HL-60 (cell line): ENCODE results near the gene SPTBN5.

Experiments used
- DNase-seq, 2 experiments: peaks; one replicate each; pipeline ENCODE4 v3.0.0-alpha.2; 2010 to 2020; ENCODE audit warnings: low read depth in 1 of 2, low spot score in 1 of 2
- H3K27ac ChIP-seq: fragments of 250-450 bp; sonication (Bioruptor Pico); replicated peaks from 2 replicates; pipeline ENCODE4 v1.5.1; 2020; ENCODE audit warnings: mild to moderate bottlenecking, moderate library complexity
- H3K27me3 ChIP-seq: fragments of 250-450 bp; sonication (Bioruptor Pico); 2 replicates; pipeline ENCODE4 v1.5.1; 2021; ENCODE audit warnings: mild to moderate bottlenecking, moderate library complexity; ENCODE audit not compliant: insufficient read depth, poor library complexity, severe bottlenecking
- H3K4me3 ChIP-seq: replicated peaks from 2 replicates; pipeline ENCODE4 v1.5.1; 2011; ENCODE audit warnings: mild to moderate bottlenecking, control low read depth, low read length; ENCODE audit not compliant: insufficient read depth
- CTCF ChIP-seq: IDR thresholded peaks from one replicate; pipeline ENCODE4 v1.5.1; 2011; ENCODE audit warnings: low read length, control low read depth, inconsistent platforms; ENCODE audit not compliant: insufficient read depth
- GABPA ChIP-seq: IDR thresholded peaks from 2 replicates; pipeline ENCODE4 v1.6.1; 2012; ENCODE audit warnings: low read depth
- POLR2AphosphoS5 ChIP-seq: IDR thresholded peaks from 2 replicates; pipeline ENCODE4 v1.6.1; 2012; ENCODE audit warnings: low read depth
- REST ChIP-seq: IDR thresholded peaks from 2 replicates; pipeline ENCODE4 v1.6.1; 2012; ENCODE audit warnings: low read depth; ENCODE audit not compliant: insufficient replicate concordance
- SPI1 ChIP-seq: IDR thresholded peaks from 2 replicates; pipeline ENCODE4 v1.6.1; 2012; ENCODE audit warnings: low read depth, mild to moderate bottlenecking, borderline replicate concordance

Gene SPTBN5

GRCh38 chr15:41936649-41937567 lies 43.1 kb upstream of the SPTBN5 start:
- TF ChIP-seq REST, result no peak
- TF ChIP-seq SPI1, result no peak
- no peaks in the 10 kb centered on the region for H3K27me3 ChIP-seq
- no peak overlapping the region for H3K27ac ChIP-seq
- DNase-seq, result no peak
- no peak overlapping the region for H3K4me3 ChIP-seq

- no peak overlapping the region for H3K27ac ChIP-seq
Measured at GRCh38 chr15:41936155-41936554, 42.3 kb upstream of the SPTBN5 start.

GRCh38 chr15:41935566-41936020 lies 41.7 kb upstream of the SPTBN5 start:
- Histone ChIP-seq H3K4me3 (no peak overlapping the region), H3K27ac (no peak overlapping the region), H3K27me3 (no peaks in the 10 kb centered on the region)
- TF ChIP-seq SPI1 (no peak), GABPA (no peak), REST (no peak), POLR2AphosphoS5 (no peak), CTCF (no peak)
- no peak for DNase-seq

More at GRCh38 chr15:41936155-41936554, 42.3 kb upstream of the SPTBN5 start:
- H3K27me3 ChIP-seq, result no peaks in the 10 kb centered on the region
- H3K4me3 ChIP-seq, result no peak overlapping the region
- DNase-seq, result no peak
- TF ChIP-seq CTCF, result no peak
- no peak for TF ChIP-seq POLR2AphosphoS5
- no peak for TF ChIP-seq GABPA
- TF ChIP-seq SPI1, result no peak
- no peak for TF ChIP-seq REST
